Right renal cortex interstitium (tissue), 3 donors: ENCODE results near the gene MED13. TPM values are rescaled to one million over a fixed set of nuclear protein-coding genes. Genes with fewer than 3 reads are reported as not detected.
"Not testable (repeated sequence)": the region's sequence is repeated elsewhere in the genome, so short reads cannot be mapped to it uniquely, and the experiment has no call there.

ENCODE experiments used
- DNase-seq, 3 donors: peaks; one replicate each; pipeline ENCODE4 v3.0.0-alpha.2; 2013; ENCODE audit warnings: low read depth in 3 of 3, low spot score in 2 of 3
- polyA plus RNA-seq, 3 donors: library from polyadenylated mRNA; unstranded; fragments of 120-200 nt; gene quantifications; one replicate each; pipeline ENCODE4 v1.2.1, GENCODE V29; 2013; ENCODE audit not compliant: insufficient read length in 3 of 3

Gene MED13
- polyA plus RNA-seq, 3 donors = 49.5 to 53.1 (median 51.9) TPM

GRCh38 chr17:61927208-61928100 is 137.6 kb downstream of the MED13 start, which contains the start of gene INTS2:
Gene INTS2, minus strand, starts transcription at chr17:61927982. Its CDS starts 1,338 bp downstream, at chr17:61926644.
- peak; percentile 87 to 92 (median 90) for DNase-seq

- peak in 1 of 3 donors; percentile 1 for DNase-seq
Observed at GRCh38 chr17:61926826-61927207, 138.3 kb downstream of the MED13 start.

GRCh38 chr17:61915162-61915561 is 149.9 kb downstream of the MED13 start:
- DNase-seq = not testable (repeated sequence)

- DNase-seq = no peak
Observed at GRCh38 chr17:61908292-61909037, 156.6 kb downstream of the MED13 start.

GRCh38 chr17:61907361-61907760 is 157.7 kb downstream of the MED13 start:
- no peak for DNase-seq

- DNase-seq = no peak
Observed at GRCh38 chr17:61904094-61904710, 160.9 kb downstream of the MED13 start.

- no peak for DNase-seq
Observed at GRCh38 chr17:61903251-61903650, 161.8 kb downstream of the MED13 start.

GRCh38 chr17:61897548-61898180 is 167.4 kb downstream of the MED13 start:
- no peak for DNase-seq

- no peak for DNase-seq
Observed at GRCh38 chr17:61895391-61895790, 169.7 kb downstream of the MED13 start.

- DNase-seq = not testable (repeated sequence)
Observed at GRCh38 chr17:61894310-61894709, 170.8 kb downstream of the MED13 start.

Other genes with a start within 250 kb of the MED13 start
- 10 to 100 TPM in 2 of 3 donors, 1 to 10 TPM in 1; 9.4 to 10.4 (median 10.3) TPM for gene BRIP1, start 201.8 kb downstream of the MED13 start, polyA plus RNA-seq
- gene INTS2, start 137.3 kb downstream of the MED13 start, polyA plus RNA-seq = 10 to 100 TPM; 11.7 to 13.6 (median 12.3) TPM